ENCODE data around the gene ASTN2. TPM values are rescaled to one million over a fixed set of nuclear protein-coding genes. Genes with fewer than 3 reads are reported as not detected.

Gene ASTN2
- total RNA-seq, 3 donors from 2014 or later: 1.7 to 1.8 (median 1.7) TPM

- Mint-ChIP-seq H3K9me3 (peaks cover 20% of the 10 kb centered on the region), H3K4me3 (no peak overlapping the region), H3K27me3 (ENCODE audit: low read depth) (no peaks in the 10 kb centered on the region), H3K4me1 (ENCODE audit: low read depth) (no peaks in the 10 kb centered on the region), H3K36me3 (ENCODE audit: insufficient read depth) (no peaks in the 10 kb centered on the region)
- DNase-seq: no peak
- ATAC-seq: no peak
These were observed 223.2 kb downstream of the ASTN2 start for GRCh38 chr9:117191504-117192261.

GRCh38 chr9:117189121-117189520, 225.7 kb downstream of the ASTN2 start:
- H3K4me1 Mint-ChIP-seq (ENCODE audit: low read depth): no peaks in the 10 kb centered on the region
- H3K36me3 Mint-ChIP-seq (ENCODE audit: insufficient read depth): no peaks in the 10 kb centered on the region
- no peaks in the 10 kb centered on the region for H3K27me3 Mint-ChIP-seq (ENCODE audit: low read depth)
- ATAC-seq (no peak), DNase-seq (no peak)
- H3K4me3 Mint-ChIP-seq: no peak overlapping the region
- H3K9me3 Mint-ChIP-seq: peaks cover 8% of the 10 kb centered on the region

GRCh38 chr9:117188394-117188793, 226.5 kb downstream of the ASTN2 start:
- ATAC-seq (no peak), DNase-seq (no peak)
- peaks cover 8% of the 10 kb centered on the region for H3K9me3 Mint-ChIP-seq
- H3K36me3 Mint-ChIP-seq (ENCODE audit: insufficient read depth): no peaks in the 10 kb centered on the region
- no peaks in the 10 kb centered on the region for H3K4me1 Mint-ChIP-seq (ENCODE audit: low read depth)
- no peak overlapping the region for H3K4me3 Mint-ChIP-seq
- H3K27me3 Mint-ChIP-seq (ENCODE audit: low read depth): no peaks in the 10 kb centered on the region

DNA sequence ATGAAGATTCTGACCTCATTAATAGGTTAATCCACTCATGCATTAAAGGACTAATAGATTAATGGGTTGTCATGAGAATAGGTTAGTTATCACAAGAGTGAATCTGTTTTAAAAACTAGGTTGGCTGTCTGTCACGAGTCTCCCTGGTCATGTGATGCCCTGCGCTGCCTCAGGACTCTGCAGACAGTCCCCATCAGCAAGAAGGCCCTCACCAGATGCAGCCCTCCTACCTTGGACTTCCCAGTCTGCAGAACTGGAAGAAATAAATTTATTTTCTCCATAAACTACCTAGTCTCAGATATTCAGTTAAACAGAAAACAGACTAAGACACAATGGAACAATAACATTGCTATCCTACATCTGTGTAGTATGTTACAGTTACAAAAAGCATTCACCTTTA, 227.4 kb downstream of the ASTN2 start:
- H3K4me3 Mint-ChIP-seq: no peak overlapping the region
- H3K27me3 Mint-ChIP-seq (ENCODE audit: low read depth): no peaks in the 10 kb centered on the region
- no peak for DNase-seq

DNA sequence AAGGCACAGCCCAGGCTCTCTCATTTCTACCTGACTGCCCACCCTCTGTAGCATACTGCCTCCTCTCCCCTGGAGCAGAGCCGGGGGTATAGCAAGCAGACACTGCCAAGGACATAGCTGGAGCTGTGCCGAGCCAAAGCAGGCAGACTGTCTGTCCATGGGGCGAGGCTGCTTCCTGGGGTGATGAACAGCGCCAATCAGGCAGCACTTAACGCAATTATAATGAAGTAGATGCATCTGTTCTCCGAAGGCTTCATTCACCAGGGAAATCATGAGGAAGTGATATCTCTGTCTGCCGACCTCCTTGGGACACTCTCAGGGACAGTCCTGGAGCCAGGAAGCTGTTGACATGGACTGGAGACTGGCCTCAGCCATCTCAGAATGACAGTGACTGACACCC, 230.7 kb downstream of the ASTN2 start:
- no peaks in the 10 kb centered on the region for H3K4me1 Mint-ChIP-seq (ENCODE audit: low read depth)
- peaks cover 12% of the 10 kb centered on the region for H3K9me3 Mint-ChIP-seq
- DNase-seq: no peak
- H3K27me3 Mint-ChIP-seq (ENCODE audit: low read depth): no peaks in the 10 kb centered on the region
- H3K36me3 Mint-ChIP-seq (ENCODE audit: insufficient read depth): no peaks in the 10 kb centered on the region
- no peak overlapping the region for H3K4me3 Mint-ChIP-seq
- ATAC-seq: no peak

More for the DNA sequence above, 227.4 kb downstream of the ASTN2 start:
- no peak for ATAC-seq
- Mint-ChIP-seq H3K4me1 (ENCODE audit: low read depth) (no peaks in the 10 kb centered on the region), H3K36me3 (ENCODE audit: insufficient read depth) (no peaks in the 10 kb centered on the region), H3K9me3 (peaks cover 4% of the 10 kb centered on the region)

- ATAC-seq: no peak
- H3K36me3 Mint-ChIP-seq (ENCODE audit: insufficient read depth): no peaks in the 10 kb centered on the region
- H3K4me3 Mint-ChIP-seq: no peak overlapping the region
- H3K4me1 Mint-ChIP-seq (ENCODE audit: low read depth): no peaks in the 10 kb centered on the region
- DNase-seq: no peak
- peaks cover 15% of the 10 kb centered on the region for H3K9me3 Mint-ChIP-seq
- H3K27me3 Mint-ChIP-seq (ENCODE audit: low read depth): no peaks in the 10 kb centered on the region
These were observed 232.8 kb downstream of the ASTN2 start for GRCh38 chr9:117182046-117182445.

- H3K27me3 Mint-ChIP-seq (ENCODE audit: low read depth): no peaks in the 10 kb centered on the region
- H3K36me3 Mint-ChIP-seq (ENCODE audit: insufficient read depth): no peaks in the 10 kb centered on the region
- no peak for ATAC-seq
- H3K4me1 Mint-ChIP-seq (ENCODE audit: low read depth): no peaks in the 10 kb centered on the region
- no peak overlapping the region for H3K4me3 Mint-ChIP-seq
- DNase-seq: no peak
- peaks cover 15% of the 10 kb centered on the region for H3K9me3 Mint-ChIP-seq
These were observed 233.9 kb downstream of the ASTN2 start for GRCh38 chr9:117180896-117181445.

DNA sequence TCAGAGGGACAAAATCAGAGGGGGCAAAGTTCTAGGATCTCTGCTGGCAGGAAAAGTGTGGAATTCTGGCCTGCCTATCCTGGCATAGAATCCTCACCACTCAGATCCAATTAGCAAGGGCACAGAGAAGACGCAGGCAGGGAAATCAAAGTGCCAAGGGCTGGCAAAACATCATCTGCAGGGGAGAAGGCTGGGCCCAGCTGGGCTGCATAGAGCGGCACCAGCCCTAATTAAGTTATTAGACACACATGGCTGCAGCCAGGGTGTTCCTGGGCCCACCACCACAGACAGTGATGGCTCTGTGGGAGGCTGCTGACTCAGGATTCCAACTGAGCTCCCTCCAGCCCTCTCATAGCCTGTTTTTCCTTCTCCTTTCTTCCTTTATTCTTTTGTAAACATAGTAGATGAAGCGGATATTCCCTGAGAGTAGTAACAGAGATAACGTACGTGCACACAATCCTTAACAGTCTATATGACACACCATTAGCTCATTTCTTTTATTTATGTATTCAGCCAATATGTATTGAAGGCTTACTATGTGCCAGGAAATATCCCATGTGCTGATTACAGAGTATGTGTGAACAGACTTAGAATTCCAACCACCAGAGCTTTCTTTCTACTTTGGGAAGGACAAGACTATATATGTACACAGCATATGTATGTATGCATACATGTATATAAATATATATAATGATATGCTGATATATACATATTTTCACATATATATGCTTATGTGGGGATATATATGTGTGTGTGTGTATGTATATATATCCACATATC, 236.1 kb downstream of the ASTN2 start:
- H3K36me3 Mint-ChIP-seq (ENCODE audit: insufficient read depth): no peaks in the 10 kb centered on the region
- no peaks in the 10 kb centered on the region for H3K27me3 Mint-ChIP-seq (ENCODE audit: low read depth)
- ATAC-seq (no peak), DNase-seq (no peak)
- no peak overlapping the region for H3K4me3 Mint-ChIP-seq
- no peaks in the 10 kb centered on the region for H3K4me1 Mint-ChIP-seq (ENCODE audit: low read depth)
- H3K9me3 Mint-ChIP-seq: peaks cover 15% of the 10 kb centered on the region

DNA sequence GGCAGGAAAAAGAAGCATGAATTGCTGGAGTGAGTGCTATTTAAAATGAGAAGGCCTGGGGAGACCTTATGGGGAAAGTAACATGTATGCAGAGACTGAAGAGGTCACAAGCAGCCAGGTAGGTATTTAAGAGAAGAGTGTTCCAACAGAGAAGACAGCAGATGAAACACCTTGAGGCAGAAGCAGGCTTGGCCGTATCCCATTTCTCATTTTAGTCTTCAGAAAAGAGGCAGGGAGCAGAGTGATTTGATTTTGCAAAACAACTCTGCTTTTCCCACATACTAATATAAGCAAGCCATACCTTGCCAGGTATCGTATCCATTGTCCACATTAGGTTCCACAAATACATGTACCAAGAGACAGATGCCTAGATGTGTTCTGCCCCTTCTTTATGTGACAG, 244.3 kb downstream of the ASTN2 start:
- H3K4me1 Mint-ChIP-seq (ENCODE audit: low read depth): no peaks in the 10 kb centered on the region
- no peak overlapping the region for H3K4me3 Mint-ChIP-seq
- H3K36me3 Mint-ChIP-seq (ENCODE audit: insufficient read depth): no peaks in the 10 kb centered on the region
- H3K27me3 Mint-ChIP-seq (ENCODE audit: low read depth): no peaks in the 10 kb centered on the region
- H3K9me3 Mint-ChIP-seq: no peaks in the 10 kb centered on the region
- DNase-seq: no peak
- no peak for ATAC-seq

DNA sequence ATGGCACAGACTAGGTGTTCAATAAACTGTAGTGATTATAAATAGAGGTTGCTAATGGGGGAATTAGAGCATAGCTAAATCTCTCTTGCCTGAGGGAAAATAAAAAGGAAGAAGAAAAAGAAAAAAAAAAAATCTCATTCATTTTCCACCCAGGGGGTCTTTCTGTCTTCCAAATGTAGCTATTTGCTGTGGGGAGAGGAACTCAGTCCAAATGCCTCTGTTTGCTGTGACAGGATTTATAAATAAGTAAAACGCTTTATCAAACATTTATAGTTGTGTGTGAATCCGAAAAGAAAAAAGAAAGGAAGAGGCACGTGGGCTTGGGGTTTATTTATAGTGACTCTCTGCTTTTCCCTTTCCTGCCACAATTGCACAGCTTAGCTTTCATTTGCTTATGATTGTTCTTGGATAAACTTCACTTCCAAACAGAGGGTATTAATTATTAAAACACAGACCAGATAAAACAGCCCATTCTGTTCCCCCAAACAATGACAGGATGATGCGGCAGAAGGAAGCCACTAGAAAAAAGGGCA, 245.7 kb downstream of the ASTN2 start:
- H3K36me3 Mint-ChIP-seq (ENCODE audit: insufficient read depth): no peaks in the 10 kb centered on the region
- H3K9me3 Mint-ChIP-seq: no peaks in the 10 kb centered on the region
- ATAC-seq (no peak), DNase-seq (no peak)
- H3K4me1 Mint-ChIP-seq (ENCODE audit: low read depth): no peaks in the 10 kb centered on the region
- H3K4me3 Mint-ChIP-seq: no peak overlapping the region
- H3K27me3 Mint-ChIP-seq (ENCODE audit: low read depth): no peaks in the 10 kb centered on the region

DNA sequence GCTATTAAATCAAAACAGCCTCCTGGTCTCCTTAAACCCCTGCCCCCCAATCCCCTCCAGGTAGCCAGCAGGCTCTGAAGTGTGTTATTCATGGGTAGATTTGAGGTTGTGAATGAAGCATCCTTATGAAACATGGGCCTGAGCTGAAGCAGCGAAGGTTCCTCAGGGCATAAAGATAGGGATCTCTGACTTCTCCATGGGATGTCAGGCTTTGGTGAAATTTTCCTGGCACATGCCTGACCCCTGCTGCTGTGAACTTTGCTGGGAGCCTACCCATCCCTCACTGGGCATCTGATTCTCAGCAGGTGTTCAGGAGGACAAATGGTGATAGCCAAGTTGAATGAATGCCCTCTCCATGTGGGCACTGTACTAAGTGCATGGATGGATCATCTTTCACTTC, 250.3 kb downstream of the ASTN2 start:
- Mint-ChIP-seq H3K36me3 (ENCODE audit: insufficient read depth) (no peaks in the 10 kb centered on the region), H3K4me1 (ENCODE audit: low read depth) (no peaks in the 10 kb centered on the region), H3K4me3 (no peak overlapping the region), H3K9me3 (no peaks in the 10 kb centered on the region), H3K27me3 (ENCODE audit: low read depth) (no peaks in the 10 kb centered on the region)
- DNase-seq (no peak), ATAC-seq (no peak)

DNA sequence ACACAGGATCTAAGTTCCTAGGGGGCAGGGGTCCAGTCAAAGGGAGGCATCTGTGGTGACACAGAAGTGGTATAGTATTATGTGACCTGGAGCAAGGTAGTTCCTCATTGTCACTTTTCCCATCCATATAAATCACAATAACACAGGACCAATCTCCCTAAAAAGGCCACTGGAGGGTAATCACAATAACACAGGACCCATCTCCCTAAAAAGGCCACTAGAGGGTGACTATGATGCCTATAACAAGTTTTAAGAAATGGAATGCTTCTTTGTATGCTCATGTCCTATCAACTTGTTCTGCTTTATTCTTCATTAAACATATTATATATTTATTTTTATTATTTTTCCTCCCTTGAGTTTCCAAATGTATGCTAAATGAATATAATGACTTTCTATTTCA, 254.6 kb downstream of the ASTN2 start:
- DNase-seq (no peak), ATAC-seq (no peak)
- Mint-ChIP-seq H3K9me3 (no peaks in the 10 kb centered on the region), H3K27me3 (ENCODE audit: low read depth) (no peaks in the 10 kb centered on the region), H3K36me3 (ENCODE audit: insufficient read depth) (no peaks in the 10 kb centered on the region), H3K4me1 (ENCODE audit: low read depth) (no peaks in the 10 kb centered on the region), H3K4me3 (no peak overlapping the region)

DNA sequence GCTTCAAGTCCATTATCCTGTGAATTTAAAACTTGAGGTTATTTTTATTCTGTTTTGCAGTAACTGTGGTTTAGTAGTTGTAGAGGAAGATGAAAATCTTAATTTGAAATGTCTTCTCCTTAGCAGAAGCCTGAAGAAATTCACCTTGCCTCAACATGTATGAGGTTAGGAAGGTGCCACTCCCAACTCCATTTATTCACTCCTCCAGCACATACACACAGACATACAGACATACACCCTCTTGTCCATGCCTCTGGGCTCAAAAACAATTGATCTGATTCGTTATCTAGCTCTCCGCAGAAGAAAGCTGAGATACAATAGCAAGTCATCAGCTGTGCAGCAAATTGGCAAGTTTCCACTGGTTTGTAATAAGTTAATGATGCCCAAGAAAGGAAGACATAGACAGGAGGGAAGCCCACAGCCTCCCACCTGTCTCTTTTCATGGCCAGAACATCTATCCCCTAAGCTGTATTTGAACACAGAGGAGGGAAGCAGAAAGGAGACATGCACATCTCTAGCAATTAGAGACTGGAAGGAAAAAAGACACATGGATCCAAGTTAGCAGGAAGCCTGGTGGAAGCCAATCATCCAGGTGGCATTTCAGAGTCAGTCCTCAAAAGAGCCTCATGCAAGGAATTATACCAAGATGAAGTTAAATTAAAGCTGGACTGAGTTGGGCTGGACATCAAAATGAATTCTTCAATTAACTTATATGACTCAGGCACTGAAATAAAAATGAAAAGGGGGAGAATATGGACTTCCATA, 257.9 kb downstream of the ASTN2 start:
- no peaks in the 10 kb centered on the region for H3K4me1 Mint-ChIP-seq (ENCODE audit: low read depth)
- DNase-seq: no peak

GRCh38 chr9:117156144-117156688, 258.6 kb downstream of the ASTN2 start:
- no peaks in the 10 kb centered on the region for H3K36me3 Mint-ChIP-seq (ENCODE audit: insufficient read depth)
- no peaks in the 10 kb centered on the region for H3K27me3 Mint-ChIP-seq (ENCODE audit: low read depth)
- H3K4me1 Mint-ChIP-seq (ENCODE audit: low read depth): no peaks in the 10 kb centered on the region
- DNase-seq (no peak), ATAC-seq (no peak)
- peaks cover 6% of the 10 kb centered on the region for H3K9me3 Mint-ChIP-seq
- no peak overlapping the region for H3K4me3 Mint-ChIP-seq

More for the DNA sequence above, 257.9 kb downstream of the ASTN2 start:
- Mint-ChIP-seq H3K9me3 (peaks cover 6% of the 10 kb centered on the region), H3K4me3 (no peak overlapping the region), H3K27me3 (ENCODE audit: low read depth) (no peaks in the 10 kb centered on the region), H3K36me3 (ENCODE audit: insufficient read depth) (no peaks in the 10 kb centered on the region)
- no peak for ATAC-seq
